NCI-H2171 (cell line): Measurements from ENCODE around the gene ALAS1.

Source experiments
- DNase-seq: peaks from one replicate; lab custom pipeline; 2025; lab: John Stamatoyannopoulos, UW

ALAS1 gene

DNA sequence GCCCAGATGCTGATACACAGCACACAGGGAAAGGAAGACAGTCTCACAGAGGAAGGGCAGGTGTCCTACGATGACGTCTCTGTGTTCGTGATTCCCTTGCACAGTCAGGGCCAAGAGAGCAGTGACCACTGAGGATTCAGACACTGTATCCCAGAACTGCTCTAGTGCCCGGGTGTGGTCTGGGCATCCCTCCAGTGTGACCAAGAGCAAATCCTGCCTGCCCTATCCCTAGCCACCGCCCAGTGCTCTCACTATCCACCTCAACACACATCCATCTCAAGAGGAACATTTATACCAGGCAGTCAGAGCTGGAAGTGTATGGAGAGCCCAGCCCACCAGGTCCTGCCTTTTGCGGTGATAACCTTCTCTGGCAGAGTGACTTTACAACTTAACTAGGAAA lies 51.7 kb downstream of the ALAS1 start:
- DNase-seq: no peak

GRCh38 chr3:52250122-52250521 lies 52.2 kb downstream of the ALAS1 start:
- no peak for DNase-seq

- DNase-seq: no peak
Observed at GRCh38 chr3:52253314-52254304, 55.6 kb downstream of the ALAS1 start.

DNA sequence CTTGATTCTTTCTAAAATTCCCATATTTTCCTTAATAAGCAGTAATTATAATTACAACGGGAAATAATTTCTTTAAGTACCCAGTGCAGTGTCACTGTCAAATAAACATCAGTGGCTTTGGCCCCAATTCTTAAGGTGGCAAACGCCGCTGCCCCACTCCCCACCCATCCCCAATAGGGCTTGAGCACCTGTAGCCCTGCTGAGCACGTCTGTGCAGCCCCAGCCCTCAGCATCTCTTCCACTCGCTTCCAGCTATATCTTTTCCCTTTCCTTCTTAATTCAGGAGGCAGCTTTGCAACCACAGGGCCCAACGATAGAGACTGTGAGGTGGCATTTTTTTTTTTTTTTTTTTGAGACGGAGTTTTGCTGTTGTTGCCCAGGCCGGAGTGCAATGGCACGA lies 56.6 kb downstream of the ALAS1 start:
- DNase-seq: no peak

DNA sequence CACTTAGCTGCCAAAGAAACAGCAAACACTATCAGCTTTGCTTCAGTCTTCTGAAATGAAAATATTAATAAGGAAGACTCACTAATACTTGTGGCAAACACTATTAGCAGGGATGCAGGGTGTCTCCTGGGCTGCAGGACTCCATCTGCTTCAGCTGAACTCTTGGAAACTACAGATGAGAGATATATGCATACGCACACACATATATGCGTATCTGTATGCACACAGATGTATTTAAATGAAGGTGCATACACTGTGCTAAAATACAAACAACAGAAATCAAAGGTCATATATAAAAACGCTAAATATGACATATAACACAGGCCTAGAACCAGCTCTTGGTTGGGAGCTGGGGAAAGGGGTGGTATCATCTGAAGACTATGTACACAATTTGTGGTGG lies 58.2 kb downstream of the ALAS1 start:
- DNase-seq: no peak

GRCh38 chr3:52256622-52257021 lies 58.7 kb downstream of the ALAS1 start:
- no peak for DNase-seq

GRCh38 chr3:52257911-52258310 lies 60.0 kb downstream of the ALAS1 start:
- no peak for DNase-seq

GRCh38 chr3:52259035-52259434 lies 61.1 kb downstream of the ALAS1 start:
- DNase-seq: no peak

DNA sequence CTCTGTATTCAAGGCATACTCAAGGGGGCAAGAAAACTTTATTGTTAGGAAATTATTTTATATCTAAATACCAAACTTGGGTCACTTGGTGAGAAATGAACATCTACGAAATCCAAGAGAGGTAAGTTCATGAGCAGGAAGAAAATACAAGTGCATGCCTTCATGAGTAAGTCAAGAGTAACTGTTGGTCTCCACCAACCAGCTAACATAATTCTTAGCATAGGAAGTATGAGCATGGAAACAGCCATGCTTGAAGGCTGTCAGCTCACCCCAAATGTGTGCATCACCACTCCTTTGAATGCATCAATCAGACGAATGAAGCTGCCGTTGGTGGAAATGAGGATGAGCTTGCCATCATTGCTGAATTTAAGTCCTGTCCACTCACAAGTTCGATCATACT lies 61.5 kb downstream of the ALAS1 start:
- DNase-seq: no peak

- no peak for DNase-seq
Observed at GRCh38 chr3:52262447-52262846, 64.5 kb downstream of the ALAS1 start.
